Measurements from ENCODE around the gene WHRN. TPM values are rescaled to one million over a fixed set of nuclear protein-coding genes. Genes with fewer than 3 reads are reported as not detected.

WHRN gene
- total and polyA plus RNA-seq, 2 of the 13 experiments (the other 11 are each of a cell fraction or from before 2014, with no cell fraction given), result 2.3 to 5.3 TPM

- in situ Hi-C loops (cut with HindIII; ENCODE audit: extremely low pct_ligation_motif_present, low pct_unique_long_range_greater_than_20kb) (no loop called here), intact Hi-C loops (cut with micrococcal nuclease; ENCODE audit: unreplicated experiment) (no loop called here)
- Histone ChIP-seq H3K9ac (ENCODE audit: insufficient read depth, low read depth, low read length) (no peak overlapping the region), H3K9me3 (ENCODE audit: low read length) (no peaks in the 10 kb centered on the region), H3K27ac (ENCODE audit: extremely low read length, insufficient read depth, low read length) (no peak overlapping the region), H2AFZ (ENCODE audit: low read length) (no peak overlapping the region), H3K4me3 (replicated peaks in 1 of 3; ENCODE audit: insufficient read depth in 1 of 3, low read depth in 2 of 3, low read length in 3 of 3) (no peak overlapping the region), H3K4me1 (ENCODE audit: insufficient read depth, low read length) (peaks cover 14% of the 10 kb centered on the region), H3K27me3 (ENCODE audit: control insufficient read depth in 1 of 2, insufficient read depth in 2 of 2, low read length in 2 of 2) (no peaks in the 10 kb centered on the region), H3K4me2 (ENCODE audit: low read depth, low read length) (no peak overlapping the region), H4K20me1 (ENCODE audit: insufficient read depth, low read length) (no peaks in the 10 kb centered on the region), H3K79me2 (ENCODE audit: insufficient read depth, low read length) (no peaks in the 10 kb centered on the region), H3K36me3 (replicated peaks in 1 of 2; ENCODE audit: control insufficient read depth in 1 of 2, insufficient read depth in 2 of 2, low read length in 2 of 2) (peaks cover 0 to 20% of the 10 kb centered on the region in 2 experiments; a peak in 3 of 5 replicates)
- ChIA-PET CTCF (ENCODE audit: low intra/inter-chr PET ratio, low total read pairs) (no interaction called here), POLR2A (no interaction called here)
- TF ChIP-seq LBX2 (CRISPR knock-in tag; IDR thresholded peaks at IDR 0.05; ENCODE audit: borderline replicate concordance) (no peak), ZNF766 (CRISPR knock-in tag; IDR thresholded peaks at IDR 0.05; ENCODE audit: borderline replicate concordance) (no peak), KLF9 (CRISPR knock-in tag; IDR thresholded peaks at IDR 0.05; ENCODE audit: low read depth) (no peak), HNRNPUL1 (IDR thresholded peaks at IDR 0.05; ENCODE audit: low read depth, low read length) (no peak), ZSCAN25 (CRISPR knock-in tag; IDR thresholded peaks at IDR 0.05) (no peak), U2AF1 (optimal IDR thresholded peaks at IDR 0.05; ENCODE audit: low read depth, low read length) (no peak), HNRNPK (IDR thresholded peaks at IDR 0.05; ENCODE audit: low read depth, low read length, poor library complexity, severe bottlenecking) (peak; percentile 93)
- 86% methylated on average over 10 of the region's 10 CpGs for WGBS (ENCODE audit: low lambda C conversion rate)
- FAIRE-seq (no peak), DNase-seq (ENCODE audit: low spot score) (no peak), ATAC-seq (no peak)
- no TSS peak for BruUV-seq (replicated peaks)
Measured at GRCh38 chr9:114366334-114367128, 138.7 kb downstream of the WHRN start.

GRCh38 chr9:114365194-114365593 lies 140.1 kb downstream of the WHRN start:
- FAIRE-seq (no peak), DNase-seq (ENCODE audit: low spot score) (no peak), ATAC-seq (no peak)
- H3K9me3 ChIP-seq (ENCODE audit: low read length), result no peaks in the 10 kb centered on the region
- ChIA-PET CTCF (ENCODE audit: low intra/inter-chr PET ratio, low total read pairs) (no interaction called here), POLR2A (no interaction called here)
- in situ Hi-C loops (cut with HindIII; ENCODE audit: extremely low pct_ligation_motif_present, low pct_unique_long_range_greater_than_20kb), result no loop called here
- H3K27ac ChIP-seq (ENCODE audit: extremely low read length, insufficient read depth, low read length), result no peak overlapping the region
- H3K9ac ChIP-seq (ENCODE audit: insufficient read depth, low read depth, low read length), result no peak overlapping the region
- no peak overlapping the region for H2AFZ ChIP-seq (ENCODE audit: low read length)
- 91% methylated on average over 2 of the region's 2 CpGs for WGBS (ENCODE audit: low lambda C conversion rate)
- peaks cover 14% of the 10 kb centered on the region for H3K4me1 ChIP-seq (ENCODE audit: insufficient read depth, low read length)
- H3K79me2 ChIP-seq (ENCODE audit: insufficient read depth, low read length), result no peaks in the 10 kb centered on the region
- no peaks in the 10 kb centered on the region for H4K20me1 ChIP-seq (ENCODE audit: insufficient read depth, low read length)
- no peak overlapping the region for H3K4me3 ChIP-seq (replicated peaks in 1 of 3; ENCODE audit: insufficient read depth in 1 of 3, low read depth in 2 of 3, low read length in 3 of 3)
- intact Hi-C loops (cut with micrococcal nuclease; ENCODE audit: unreplicated experiment), result no loop called here
- no TSS peak for BruUV-seq (replicated peaks)
- no peaks in the 10 kb centered on the region for H3K27me3 ChIP-seq (ENCODE audit: control insufficient read depth in 1 of 2, insufficient read depth in 2 of 2, low read length in 2 of 2)
- no peak overlapping the region for H3K4me2 ChIP-seq (ENCODE audit: low read depth, low read length)
- peaks cover 0 to 30% of the 10 kb centered on the region in 2 experiments; a peak in 3 of 5 replicates for H3K36me3 ChIP-seq (replicated peaks in 1 of 2; ENCODE audit: control insufficient read depth in 1 of 2, insufficient read depth in 2 of 2, low read length in 2 of 2)
- TF ChIP-seq PCBP2 (optimal IDR thresholded peaks at IDR 0.05; ENCODE audit: low read depth, low read length, poor library complexity, severe bottlenecking), result no peak
- TF ChIP-seq CERS6 (CRISPR knock-in tag; IDR thresholded peaks at IDR 0.05), result no peak
- TF ChIP-seq ZBTB21 (CRISPR knock-in tag; IDR thresholded peaks at IDR 0.05), result no peak
- no peak for TF ChIP-seq FOXK2 (IDR thresholded peaks at IDR 0.05)
- no peak for TF ChIP-seq ZBTB2 (CRISPR knock-in tag; IDR thresholded peaks at IDR 0.05; ENCODE audit: low read depth)
- TF ChIP-seq ZNF335 (CRISPR knock-in tag; IDR thresholded peaks at IDR 0.05), result no peak
- no peak for TF ChIP-seq KLF12 (CRISPR knock-in tag; IDR thresholded peaks at IDR 0.05; ENCODE audit: borderline replicate concordance)
- TF ChIP-seq ZSCAN30 (CRISPR knock-in tag; IDR thresholded peaks at IDR 0.05), result no peak
- no peak for TF ChIP-seq MTF1 (CRISPR knock-in tag; IDR thresholded peaks at IDR 0.05)
- TF ChIP-seq SP1 (IDR thresholded peaks at IDR 0.05), result no peak
- TF ChIP-seq SP1 (CRISPR knock-in tag; IDR thresholded peaks at IDR 0.05), result no peak

Data from HepG2 (cell line).